HCT116 (cell line): ENCODE data around the gene PRDX2. TPM values are rescaled to one million over a fixed set of nuclear protein-coding genes. Genes with fewer than 3 reads are reported as not detected.

Experiments used
- ATAC-seq: fragments of 200-7000 bp; cut with Tn5 transposase; 2 replicates; pipeline ENCODE4 v1.9.1; 2020; ENCODE audit warnings: mild to moderate bottlenecking, moderate library complexity
- BruUV-seq: library from RNA; stranded (reverse); fragments of 400-500 nt; replicated peaks from 2 replicates; lab custom pipeline; 2021; lab: Mats Ljungman, UMichigan
- CTCF ChIA-PET: fragments of 300-600 bp; sonication (Branson Sonifier 250); formaldehyde crosslinking; loops from one replicate; lab custom pipeline; 2021; ENCODE audit warnings: antibody characterized with exemption; lab: Charles Lee
- POLR2A ChIA-PET: fragments of 300-600, 350-600 bp; sonication (Branson Sonifier 250); formaldehyde crosslinking; loops from one replicate; lab custom pipeline; 2021; ENCODE audit warnings: antibody characterized with exemption; lab: Charles Lee
- RAD21 ChIA-PET, 2 experiments: fragments of 300-600 bp; sonication (Branson Sonifier 250); formaldehyde crosslinking; loops; one replicate each; lab custom pipeline; 2023; ENCODE audit warnings: low total read pairs in 2 of 2; ENCODE audit not compliant: uncharacterized antibody in 2 of 2, unreplicated experiment in 2 of 2, low non-redundant PET in 1 of 2; lab: Charles Lee
- DNase-seq: peaks from one replicate; pipeline ENCODE4 v3.0.0-alpha.2; 2010; ENCODE audit warnings: low read depth, low spot score
- H2AFZ ChIP-seq: fragments of 200-600 bp; shearing (Covaris generic), sonication (generic); 2 replicates; pipeline ENCODE4 v1.6.1; 2017; ENCODE audit warnings: low read depth, mixed run types, mixed read lengths, antibody characterized with exemption, low read length; ENCODE audit not compliant: poor library complexity, severe bottlenecking
- H3K27ac ChIP-seq: 2 replicates; pipeline ENCODE4 v1.5.1; 2012; ENCODE audit warnings: low read depth, low read length
- H3K27me3 ChIP-seq: fragments of 200-600 bp; sonication (generic); 2 replicates; pipeline ENCODE4 v1.6.1; 2016; ENCODE audit warnings: mixed run types, low read length, mixed read lengths; ENCODE audit not compliant: insufficient read depth
- H3K36me3 ChIP-seq, 2 experiments: fragments of 200-500 bp in 1 of 2; fragments of 200-600 bp in 1 of 2; sonication (Bioruptor generic) in 1 of 2; sonication (generic) in 1 of 2; 2 replicates each; pipeline versions ENCODE4 v1.5.1 to v1.6.1; 2014 to 2016; ENCODE audit warnings: low read length in 2 of 2, inconsistent platforms in 1 of 2, mixed read lengths in 1 of 2, mixed run types in 1 of 2; ENCODE audit not compliant: insufficient read depth in 2 of 2, control insufficient read depth in 1 of 2
- H3K4me1 ChIP-seq, 2 experiments: fragments of 200-600 bp in 1 of 2; sonication (generic) in 1 of 2; 2 replicates each; pipeline versions ENCODE4 v1.5.1 to v1.6.1; 2012 to 2017; ENCODE audit warnings: low read length in 2 of 2, inconsistent platforms in 1 of 2, mild to moderate bottlenecking in 1 of 2, mixed read lengths in 1 of 2, mixed run types in 1 of 2, moderate library complexity in 1 of 2; ENCODE audit not compliant: insufficient read depth in 2 of 2, control insufficient read depth in 1 of 2
- H3K4me2 ChIP-seq: fragments of 200-600 bp; sonication (generic); 2 replicates; pipeline ENCODE4 v1.6.1; 2017; ENCODE audit warnings: mixed run types, low read length, mixed read lengths
- H3K4me3 ChIP-seq, 2 experiments: fragments of 200-600 bp in 1 of 2; sonication (generic) in 1 of 2; replicated peaks in 1 of 2; 2 replicates each; pipeline ENCODE4 v1.5.1; 2011 to 2016; ENCODE audit warnings: low read length in 2 of 2, control low read depth in 1 of 2, low read depth in 1 of 2, mild to moderate bottlenecking in 1 of 2, mixed read lengths in 1 of 2, mixed run types in 1 of 2
- H3K79me2 ChIP-seq: fragments of 200-600 bp; sonication (generic); 2 replicates; pipeline ENCODE4 v1.6.1; 2017; ENCODE audit warnings: mild to moderate bottlenecking, mixed run types, low read length, moderate library complexity, mixed read lengths; ENCODE audit not compliant: insufficient read depth
- H3K9ac ChIP-seq: fragments of 200-600 bp; sonication (generic); 2 replicates; pipeline ENCODE4 v1.6.1; 2016; ENCODE audit warnings: low read length, mixed read lengths
- H3K9me2 ChIP-seq: fragments of 200-600 bp; sonication (generic), shearing (Covaris generic); 2 replicates; pipeline ENCODE4 v1.6.1; 2017; ENCODE audit warnings: mixed run types, mild to moderate bottlenecking, moderate library complexity; ENCODE audit not compliant: insufficient read depth
- H3K9me3 ChIP-seq, 2 experiments: fragments of 200-500 bp in 1 of 2; fragments of 200-600 bp in 1 of 2; sonication (Bioruptor generic) in 1 of 2; sonication (generic) in 1 of 2; 2 replicates each; pipeline ENCODE4 v1.6.1; 2014 to 2017; ENCODE audit warnings: low read length in 2 of 2, mixed read lengths in 2 of 2, inconsistent platforms in 1 of 2, low read depth in 1 of 2, mild to moderate bottlenecking in 1 of 2, mixed run types in 1 of 2, moderate library complexity in 1 of 2; ENCODE audit not compliant: control insufficient read depth in 1 of 2, insufficient read depth in 1 of 2
- H4K20me1 ChIP-seq: fragments of 200-600 bp; sonication (generic), shearing (Covaris generic); 2 replicates; pipeline ENCODE4 v1.6.1; 2017; ENCODE audit warnings: mixed run types, mild to moderate bottlenecking, moderate library complexity; ENCODE audit not compliant: insufficient read depth
- ELF1 ChIP-seq: IDR thresholded peaks from 2 replicates; pipeline ENCODE4 v1.6.1; 2012; ENCODE audit warnings: low read depth, borderline replicate concordance
- FOSL1 ChIP-seq: IDR thresholded peaks from 2 replicates; pipeline ENCODE4 v1.6.1; 2012; ENCODE audit warnings: low read depth
- POLR2AphosphoS5 ChIP-seq: IDR thresholded peaks from 2 replicates; pipeline ENCODE4 v1.6.1; 2011; ENCODE audit warnings: mild to moderate bottlenecking, low read depth, low read length, moderate library complexity
- SIN3A ChIP-seq: IDR thresholded peaks from 2 replicates; pipeline ENCODE4 v1.6.1; 2012; ENCODE audit warnings: low read depth
- SRF ChIP-seq: IDR thresholded peaks from 2 replicates; pipeline ENCODE4 v1.6.1; 2012; ENCODE audit warnings: low read depth
- TCF7L2 ChIP-seq: IDR thresholded peaks from 2 replicates; pipeline ENCODE4 v1.7.0; 2011; ENCODE audit warnings: borderline replicate concordance, inconsistent platforms; ENCODE audit not compliant: insufficient read depth, insufficient read length; ENCODE audit errors: extremely low read depth
- intact Hi-C: fragments of 100-400 bp; cut with micrococcal nuclease; formaldehyde crosslinking; loops from 2 replicates; pipeline ENCODE4 v1.10.0; 2022
- total RNA-seq: library from RNA; stranded (reverse); gene quantifications from one replicate; pipeline ENCODE4 v1.2.1, GENCODE V29; 2021; ENCODE audit not compliant: unreplicated experiment
- TF ChIP-seq, protein P1 (sequence below): IDR thresholded peaks from 2 replicates; pipeline ENCODE4 v1.6.1; 2012

The PRDX2 gene
- total RNA-seq, 1 experiment from 2014 or later = 387 TPM

DNA sequence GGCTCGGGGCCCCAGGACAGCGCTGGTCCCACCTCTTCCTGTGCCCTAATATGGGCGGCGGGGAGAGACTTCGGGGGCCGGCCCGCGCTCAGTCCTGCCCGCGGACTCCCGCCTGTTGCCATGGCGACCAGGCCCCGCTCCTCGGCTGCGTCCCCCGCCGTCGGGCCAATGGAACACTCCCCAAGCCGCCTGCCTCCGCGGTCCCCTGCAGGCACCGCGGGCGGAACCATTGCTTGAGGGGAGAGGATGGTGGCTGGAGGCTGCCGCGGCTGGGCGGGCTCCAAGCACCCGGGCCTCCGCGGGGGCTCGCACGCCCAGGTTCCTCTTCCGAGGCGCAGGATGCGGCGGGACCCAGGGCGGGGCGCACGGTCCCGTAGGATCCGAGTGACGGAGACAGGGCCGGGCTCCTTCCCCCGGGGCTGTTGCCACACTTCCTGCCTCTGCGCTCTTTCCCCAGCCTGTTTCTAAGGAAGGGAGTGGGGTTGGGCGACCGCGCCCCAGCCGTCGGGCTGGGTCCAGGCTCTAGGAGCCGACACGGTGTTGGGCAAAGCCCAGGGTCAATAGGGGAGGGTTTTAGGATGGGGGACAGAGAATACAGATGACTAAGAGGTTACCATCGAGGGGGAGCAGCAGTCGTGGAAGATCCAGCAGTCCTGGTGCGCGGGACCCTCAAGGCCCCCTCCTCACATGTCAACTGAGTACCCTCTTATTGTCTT lies 11.5 kb downstream of the PRDX2 start:
- H2AFZ ChIP-seq = no peak overlapping the region
- peak overlapping the region; percentile 77 to 84 for H3K4me3 ChIP-seq
- H3K36me3 ChIP-seq = no peaks in the 10 kb centered on the region
- H3K27me3 ChIP-seq = no peaks in the 10 kb centered on the region
- H3K4me1 ChIP-seq = peaks cover 64 to 92% of the 10 kb centered on the region in 2 experiments
- no peaks in the 10 kb centered on the region for H4K20me1 ChIP-seq
- BruUV-seq = no TSS peak
- peak overlapping the region; percentile 93 for H3K9ac ChIP-seq
- peaks cover 19% of the 10 kb centered on the region for H3K79me2 ChIP-seq
- intact Hi-C loops = no loop called here
- peak overlapping the region; percentile 96 for H3K27ac ChIP-seq
- CTCF ChIA-PET = interaction anchor here (7.4 kb wide), 1 partner anchor 14 kb away, joined by 88 read pairs; the partner anchor contains the start of gene HOOK2
- H3K9me2 ChIP-seq = no peaks in the 10 kb centered on the region
- TF ChIP-seq, protein P1, sequence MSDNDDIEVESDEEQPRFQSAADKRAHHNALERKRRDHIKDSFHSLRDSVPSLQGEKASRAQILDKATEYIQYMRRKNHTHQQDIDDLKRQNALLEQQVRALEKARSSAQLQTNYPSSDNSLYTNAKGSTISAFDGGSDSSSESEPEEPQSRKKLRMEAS = no peak
- TF ChIP-seq FOSL1 (no peak), TCF7L2 (peak; percentile 73), SIN3A (no peak), SRF (no peak), ELF1 (no peak), POLR2AphosphoS5 (peak; percentile 53)
- peak; percentile 89 for DNase-seq
- RAD21 ChIA-PET = no interaction called here
- peak; percentile 52 for ATAC-seq
- POLR2A ChIA-PET = interaction anchor here (3.4 to 6.7 kb wide), 2 partner anchors 14 to 68 kb away, joined by 32 to 172 read pairs; partner anchors contain the start of genes HOOK2 and TNPO2
- no peaks in the 10 kb centered on the region for H3K9me3 ChIP-seq
- peak overlapping the region; percentile 99 for H3K4me2 ChIP-seq
